Spinal cord (tissue), 10 donors: ENCODE measurements around the gene AGBL3. TPM values are rescaled to one million over a fixed set of nuclear protein-coding genes. Genes with fewer than 3 reads are reported as not detected.
"Not testable (repeated sequence)": the region's sequence is repeated elsewhere in the genome, so short reads cannot be mapped to it uniquely, and the experiment has no call there.

Source experiments
- DNase-seq, 6 donors: peaks; one replicate each; pipeline versions ENCODE4 v3.0.0 to v3.0.0-alpha.2; 2013 to 2015; ENCODE audit warnings: low spot score in 6 of 6, low read depth in 4 of 6
- H3K27ac ChIP-seq: one replicate; pipeline ENCODE4 v1.5.1; 2013; ENCODE audit warnings: low read depth, low read length, control low read depth
- H3K27me3 ChIP-seq: one replicate; pipeline ENCODE4 v1.6.1; 2013; ENCODE audit warnings: low read length; ENCODE audit not compliant: control insufficient read depth, insufficient read depth
- H3K36me3 ChIP-seq: one replicate; pipeline ENCODE4 v1.6.1; 2013; ENCODE audit warnings: low read length; ENCODE audit not compliant: control insufficient read depth, insufficient read depth
- H3K4me1 ChIP-seq: one replicate; pipeline ENCODE4 v1.6.1; 2013; ENCODE audit warnings: low read length; ENCODE audit not compliant: control insufficient read depth, insufficient read depth
- H3K4me3 ChIP-seq: one replicate; pipeline ENCODE4 v1.5.1; 2013; ENCODE audit warnings: low read depth, low read length, control low read depth
- H3K9me3 ChIP-seq: one replicate; pipeline ENCODE4 v1.6.1; 2013; ENCODE audit warnings: low read length; ENCODE audit not compliant: control insufficient read depth, insufficient read depth
- WGBS: methylation state at CpG from one replicate; pipeline ENCODE4 v1.1.5; 2013; ENCODE audit warnings: missing lambda C conversion rate; ENCODE audit not compliant: insufficient coverage; 5-methylcytosine and 5-hydroxymethylcytosine counted together
- polyA plus RNA-seq, 2 donors: library from polyadenylated mRNA; unstranded; fragments of 120-200 nt; gene quantifications; one replicate each; pipeline ENCODE4 v1.2.1, GENCODE V29; 2013; ENCODE audit not compliant: insufficient read length in 2 of 2
- total RNA-seq, 2 donors: library from RNA; depleted of rRNA in 1 of 2; stranded (reverse); fragments of 120-200 nt in 1 of 2; fragments of >200 nt in 1 of 2; gene quantifications; one replicate each; pipeline versions ENCODE4 v1.2.3 to v1.2.4, GENCODE V29; 2013 to 2014
- donor health status: healthy.

Gene AGBL3
- total and polyA plus RNA-seq, 4 donors, result 5.5 to 8.3 (median 6.8) TPM

- peak overlapping the region; percentile 93 for H3K27ac ChIP-seq
- no peaks in the 10 kb centered on the region for H3K27me3 ChIP-seq
- WGBS, result 73% methylated on average over 8 of the region's 11 CpGs
- peaks cover 37% of the 10 kb centered on the region for H3K36me3 ChIP-seq
- no peak for DNase-seq
- H3K9me3 ChIP-seq, result no peaks in the 10 kb centered on the region
- H3K4me1 ChIP-seq, result peaks cover 33% of the 10 kb centered on the region
- peak overlapping the region; percentile 80 for H3K4me3 ChIP-seq
Observed at GRCh38 chr7:135169141-135169963, 183.0 kb downstream of the AGBL3 start.

- Histone ChIP-seq H3K27ac (peak overlapping the region; percentile 93), H3K36me3 (peaks cover 32% of the 10 kb centered on the region), H3K4me1 (peaks cover 31% of the 10 kb centered on the region), H3K9me3 (no peaks in the 10 kb centered on the region), H3K4me3 (peak overlapping the region; percentile 80), H3K27me3 (no peaks in the 10 kb centered on the region)
- DNase-seq, result no peak
- under 1% methylated on average over 17 of the region's 17 CpGs for WGBS
Observed at GRCh38 chr7:135169964-135170273, 183.6 kb downstream of the AGBL3 start.

GRCh38 chr7:135170274-135170997 lies 184.1 kb downstream of the AGBL3 start, which contains the start of gene CYREN:
CYREN (minus strand) TSS chr7:135170707; CDS start chr7:135168922, 1,785 bp downstream.
- no peaks in the 10 kb centered on the region for H3K9me3 ChIP-seq
- peaks cover 30% of the 10 kb centered on the region for H3K36me3 ChIP-seq
- under 1% methylated on average over 76 of the region's 77 CpGs for WGBS

GRCh38 chr7:135170998-135171481 lies 184.7 kb downstream of the AGBL3 start:
- peak overlapping the region; percentile 80 for H3K4me3 ChIP-seq
- peaks cover 27% of the 10 kb centered on the region for H3K36me3 ChIP-seq
- not testable (repeated sequence) for H3K9me3 ChIP-seq, DNase-seq, H3K27me3 ChIP-seq
- H3K27ac ChIP-seq, result peak overlapping the region; percentile 93
- no CpG with 5 or more reads among the region's 12 CpGs for WGBS
- peaks cover 31% of the 10 kb centered on the region for H3K4me1 ChIP-seq

More at GRCh38 chr7:135170274-135170997, 184.1 kb downstream of the AGBL3 start, which contains the start of gene CYREN:
- peaks cover 31% of the 10 kb centered on the region for H3K4me1 ChIP-seq
- H3K4me3 ChIP-seq, result peak within 1 kb of the TSS; percentile 80
- DNase-seq, result peak; percentile 64 to 95 (median 76)
- no peaks in the 10 kb centered on the region for H3K27me3 ChIP-seq
- peak within 1 kb of the TSS; percentile 93 for H3K27ac ChIP-seq

- WGBS, result 76% methylated on average over 16 of the region's 19 CpGs
- H3K27me3 ChIP-seq, DNase-seq, H3K4me3 ChIP-seq, H3K9me3 ChIP-seq: not testable (repeated sequence)
- Histone ChIP-seq H3K4me1 (peaks cover 31% of the 10 kb centered on the region), H3K27ac (peak overlapping the region; percentile 93), H3K36me3 (peaks cover 20% of the 10 kb centered on the region)
Observed at GRCh38 chr7:135171581-135172291, 185.4 kb downstream of the AGBL3 start.

- H3K9me3 ChIP-seq, H3K27me3 ChIP-seq, DNase-seq, H3K36me3 ChIP-seq, H3K27ac ChIP-seq, H3K4me3 ChIP-seq: not testable (repeated sequence)
- H3K4me1 ChIP-seq, result peaks cover 23% of the 10 kb centered on the region
- 33% methylated on average over 1 of the region's 4 CpGs for WGBS
Observed at GRCh38 chr7:135173916-135174315, 187.6 kb downstream of the AGBL3 start.

GRCh38 chr7:135174941-135175340 lies 188.6 kb downstream of the AGBL3 start:
- no peak overlapping the region for H3K4me3 ChIP-seq
- 93% methylated on average over 2 of the region's 7 CpGs for WGBS
- H3K27me3 ChIP-seq, result no peaks in the 10 kb centered on the region
- no peak for DNase-seq
- H3K27ac ChIP-seq, result no peak overlapping the region
- H3K4me1 ChIP-seq, result peaks cover 13% of the 10 kb centered on the region
- no peaks in the 10 kb centered on the region for H3K36me3 ChIP-seq
- no peaks in the 10 kb centered on the region for H3K9me3 ChIP-seq

- no peak for DNase-seq
- Histone ChIP-seq H3K27ac (no peak overlapping the region), H3K4me1 (peaks cover 9% of the 10 kb centered on the region), H3K4me3 (no peak overlapping the region), H3K27me3 (no peaks in the 10 kb centered on the region), H3K9me3 (peaks cover 2% of the 10 kb centered on the region), H3K36me3 (no peaks in the 10 kb centered on the region)
- WGBS, result 98% methylated on average over 4 of the region's 6 CpGs
Observed at GRCh38 chr7:135175931-135176330, 189.6 kb downstream of the AGBL3 start.

GRCh38 chr7:135177028-135177696 lies 190.9 kb downstream of the AGBL3 start:
- no peak overlapping the region for H3K27ac ChIP-seq
- peaks cover 6% of the 10 kb centered on the region for H3K9me3 ChIP-seq
- no peak overlapping the region for H3K4me3 ChIP-seq
- 94% methylated on average over 9 of the region's 9 CpGs for WGBS
- peaks cover 4% of the 10 kb centered on the region for H3K36me3 ChIP-seq
- no peaks in the 10 kb centered on the region for H3K4me1 ChIP-seq
- no peak for DNase-seq
- H3K27me3 ChIP-seq, result no peaks in the 10 kb centered on the region
